ENCODE data around the gene NOCT.
A peak's percentile ranks its signal among the peaks of the same experiment; 100 is the strongest.
"Not testable (repeated sequence)": the region's sequence is repeated elsewhere in the genome, so short reads cannot be mapped to it uniquely, and the experiment has no call there.

NOCT gene

DNA sequence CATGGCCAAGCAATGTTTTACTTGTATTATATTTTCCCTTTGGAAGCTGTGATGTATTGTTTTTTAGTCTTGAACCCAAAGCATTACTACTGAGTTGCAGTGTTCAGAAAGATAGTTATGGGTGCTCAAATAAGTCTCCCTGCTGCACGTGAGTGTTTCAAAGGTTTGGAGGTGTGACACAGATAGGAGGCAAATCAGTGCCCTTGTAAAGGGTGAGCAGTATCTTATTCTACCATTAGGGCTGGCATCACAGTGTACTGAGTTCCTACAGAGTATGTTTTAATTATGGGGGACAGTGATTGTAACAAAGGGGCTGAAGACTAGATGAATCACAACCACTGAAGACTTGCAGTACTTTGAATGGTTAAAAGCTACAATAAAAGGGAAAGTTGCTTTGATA, 38.3 kb downstream of the NOCT start:
- DNase-seq = no peak

DNA sequence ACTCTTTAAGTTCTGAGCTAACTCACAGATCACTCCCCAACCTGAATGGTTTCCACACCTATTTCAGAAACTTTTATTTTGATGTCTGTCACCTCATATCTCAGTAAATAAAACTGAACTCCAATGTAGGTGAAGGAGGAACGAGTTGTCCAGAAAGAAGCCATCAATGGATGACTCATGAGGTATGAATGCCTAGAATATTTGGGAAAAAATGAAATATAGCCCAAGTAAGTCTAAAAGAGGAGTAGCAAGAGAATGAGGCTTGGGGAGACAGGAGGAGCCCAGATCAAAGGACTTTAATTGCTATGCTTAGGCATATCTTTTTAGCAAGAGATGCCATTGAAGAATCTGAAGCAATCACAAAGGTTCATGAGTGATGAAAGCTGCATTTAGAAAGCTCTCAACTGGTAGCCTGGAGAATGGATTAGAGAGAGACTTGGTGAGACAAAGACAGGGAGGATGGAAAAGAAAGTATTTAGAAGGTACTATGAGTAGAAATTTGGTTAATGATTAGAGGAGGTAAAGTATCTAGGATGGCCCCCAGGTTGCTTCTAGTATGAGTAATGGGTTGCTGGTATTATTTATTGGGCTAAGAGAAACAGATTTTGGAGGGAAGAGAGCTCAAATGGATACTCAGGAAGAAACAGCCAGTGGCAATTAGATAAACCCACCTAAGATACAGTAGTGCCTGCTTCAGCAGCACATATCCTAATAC, 39.4 kb downstream of the NOCT start:
- DNase-seq = no peak

DNA sequence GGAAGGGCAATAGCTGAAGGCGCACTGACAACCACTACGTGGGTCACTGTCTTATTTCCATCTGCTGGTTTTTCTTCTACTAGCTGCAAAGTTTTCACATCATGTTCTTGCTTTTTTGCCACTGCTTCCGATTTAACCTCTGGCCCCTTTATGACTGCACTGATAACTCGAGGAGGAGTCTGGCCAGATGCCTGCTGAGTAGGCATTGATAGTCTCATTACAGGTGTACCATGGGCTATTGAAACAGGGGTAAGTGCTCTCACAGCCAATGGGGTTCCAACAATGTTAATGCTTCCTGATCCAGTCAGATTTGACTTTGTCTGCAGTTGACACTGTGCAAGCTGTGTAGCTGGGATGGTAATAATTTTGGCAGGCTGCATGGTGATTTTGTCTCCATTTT, 43.4 kb downstream of the NOCT start:
- DNase-seq = not testable (repeated sequence)

DNA sequence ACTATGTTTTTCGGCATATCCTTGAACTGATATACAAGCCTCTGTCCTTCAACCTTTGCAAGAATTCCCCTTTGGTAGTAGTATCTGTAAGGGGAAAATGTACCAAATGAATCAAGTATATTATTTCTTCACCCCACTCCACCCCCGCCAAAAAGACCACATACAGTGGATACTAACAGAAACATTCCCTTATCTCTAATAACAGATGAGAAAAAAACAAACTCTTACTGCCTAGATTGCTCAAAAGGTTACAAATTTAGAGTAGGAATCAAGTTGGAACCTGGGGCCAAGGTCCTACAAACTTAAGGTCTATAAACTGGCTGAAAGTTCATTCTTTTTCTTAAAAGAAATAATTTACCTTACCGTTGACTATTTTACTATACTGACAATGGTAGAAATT, 45.0 kb downstream of the NOCT start:
- DNase-seq = no peak

DNA sequence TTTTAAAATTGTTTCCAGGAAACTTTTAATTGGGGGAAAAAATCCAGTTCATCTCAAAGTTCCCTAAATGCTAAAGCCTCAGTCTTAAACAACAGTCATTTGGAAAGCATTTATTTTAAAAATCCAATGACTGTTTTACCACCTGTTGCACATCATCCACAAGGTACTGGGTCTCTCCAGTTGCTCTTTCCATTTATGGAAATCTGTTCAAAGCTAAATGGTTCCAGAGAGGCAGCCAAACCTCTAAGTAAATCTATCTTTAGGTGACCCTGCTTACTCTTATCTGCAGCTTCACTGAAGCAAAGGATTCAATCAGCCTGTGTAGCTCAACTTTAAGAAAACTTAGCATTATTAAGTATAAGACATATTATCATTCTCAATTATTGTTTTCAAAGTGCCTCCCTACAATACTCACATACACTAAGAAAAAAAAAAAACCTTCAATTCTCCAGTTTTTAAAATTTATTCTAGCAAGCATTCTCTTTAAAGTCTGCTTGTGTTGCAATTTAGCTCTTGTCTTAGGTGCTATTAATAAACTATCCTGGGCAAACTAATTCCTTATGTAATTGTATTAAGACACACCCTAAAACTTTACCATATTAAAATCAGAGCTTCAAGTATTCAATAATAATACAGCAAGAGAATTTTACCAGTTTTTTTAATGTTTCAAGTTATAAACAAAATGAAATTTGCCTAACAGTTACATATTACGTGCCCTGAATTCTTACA, 60.6 kb downstream of the NOCT start:
- DNase-seq = no peak

DNA sequence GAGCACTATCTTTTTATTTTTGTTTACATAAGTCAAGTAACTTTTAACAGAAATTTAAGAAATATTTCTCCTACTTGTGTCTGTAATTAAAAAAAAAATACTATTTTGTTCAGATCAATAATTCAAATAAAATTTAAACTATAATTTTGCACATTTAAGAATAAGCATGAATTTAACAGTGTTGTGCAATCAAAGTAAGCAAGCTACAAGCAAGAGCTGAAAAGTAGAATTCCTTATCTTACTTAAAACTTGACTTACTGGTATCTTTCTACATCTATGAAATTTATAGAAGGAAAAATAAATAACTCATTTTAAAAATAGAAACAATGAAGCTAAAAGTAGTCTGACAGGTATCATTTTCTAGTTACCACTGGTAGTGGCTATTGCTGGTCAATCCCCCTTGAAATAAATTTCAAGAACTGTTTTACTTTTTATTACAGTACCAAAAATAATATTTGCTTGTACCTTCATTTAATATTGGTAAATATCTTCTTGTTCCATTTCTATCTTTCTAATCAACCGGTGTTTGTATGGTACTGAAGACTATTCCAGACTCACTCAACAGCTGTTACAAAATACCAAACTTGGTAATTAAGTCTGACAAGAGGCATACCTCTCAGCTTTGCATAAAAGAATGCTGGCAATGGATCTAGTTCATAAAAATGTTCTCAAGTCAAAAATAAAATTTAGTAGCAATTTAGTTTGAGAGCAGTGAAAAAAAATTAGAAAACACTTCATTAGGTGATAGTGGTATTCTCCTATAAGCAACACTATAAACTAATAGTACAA, 62.2 kb downstream of the NOCT start:
- DNase-seq = no peak

DNA sequence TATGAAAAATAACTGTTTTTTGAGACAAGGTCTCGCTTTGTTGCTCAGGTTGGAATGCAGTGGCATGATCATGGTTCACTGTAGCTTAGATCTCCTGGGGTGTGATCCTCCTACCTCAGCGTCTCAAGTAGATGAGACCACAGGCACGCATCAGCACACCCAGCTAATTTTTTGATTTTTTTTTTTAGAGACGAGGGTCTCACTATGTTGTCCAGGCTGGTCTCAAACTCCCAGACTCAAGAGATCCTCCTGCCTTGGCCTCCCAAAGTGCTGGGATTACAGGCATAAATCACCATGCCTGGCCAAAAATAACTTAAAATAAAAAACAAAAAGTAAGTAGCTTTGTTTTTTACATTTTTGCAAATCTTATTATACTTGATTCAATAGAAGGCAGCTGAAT, 63.3 kb downstream of the NOCT start:
- no peak for DNase-seq

DNA sequence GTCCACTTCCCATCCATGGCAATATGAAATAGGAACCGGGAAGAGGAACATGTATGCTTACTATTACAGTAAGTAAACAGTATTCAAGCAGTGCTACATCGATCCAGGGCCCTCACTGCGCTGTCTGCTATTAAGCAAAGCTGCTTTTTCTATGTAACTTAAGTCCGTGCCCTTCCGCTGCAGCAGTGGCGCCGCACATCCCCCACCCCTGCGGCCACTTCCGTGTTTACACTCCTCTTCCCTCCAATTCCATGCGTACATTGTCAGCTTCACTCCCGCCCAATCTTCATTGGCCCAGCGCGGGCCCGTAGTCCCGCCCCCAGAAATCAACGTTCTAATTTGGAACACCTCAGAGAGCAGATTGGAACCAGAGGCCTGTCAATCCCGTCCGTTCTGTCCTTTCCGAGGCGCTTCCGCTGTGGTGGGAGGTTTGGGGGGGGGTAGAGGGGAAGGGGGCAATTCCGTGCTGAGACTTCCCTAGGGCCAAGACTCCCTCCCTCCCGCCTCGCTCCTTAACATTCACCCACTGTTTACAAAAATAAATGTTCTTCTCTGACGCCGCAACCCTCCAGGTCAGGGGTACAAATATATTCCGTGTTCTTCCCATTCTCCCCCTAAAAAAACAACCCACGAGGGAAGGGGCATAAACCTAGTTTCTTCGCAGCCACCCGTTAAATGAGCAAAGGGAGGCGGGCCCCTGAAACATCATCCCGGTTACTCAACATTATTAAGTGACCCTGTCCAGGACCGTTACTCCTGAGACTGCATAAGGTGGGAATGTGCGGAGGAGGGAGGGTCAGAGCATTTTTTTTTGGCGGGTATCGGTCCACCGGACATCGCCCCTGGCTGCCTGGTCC, 67.4 kb downstream of the NOCT start:
- peak; percentile 96 for DNase-seq

DNA sequence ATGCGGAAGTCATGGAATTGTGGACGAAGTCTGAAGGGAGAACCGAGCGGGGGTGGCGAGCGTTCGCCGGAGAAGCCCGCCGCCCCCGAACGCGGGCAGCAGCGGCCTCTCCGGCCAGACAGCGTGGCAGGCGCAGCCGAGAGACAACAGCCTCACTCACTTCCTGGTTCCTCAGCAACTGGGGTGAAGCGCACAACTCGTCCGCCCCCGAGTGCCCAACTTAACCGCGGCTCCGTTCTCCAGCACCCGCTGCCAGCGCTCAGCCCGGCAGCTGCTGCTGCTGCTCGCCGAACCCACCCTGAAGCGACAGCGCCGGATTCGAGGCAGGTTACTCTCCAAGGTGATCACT, 68.0 kb downstream of the NOCT start:
- peak; percentile 62 for DNase-seq

DNA sequence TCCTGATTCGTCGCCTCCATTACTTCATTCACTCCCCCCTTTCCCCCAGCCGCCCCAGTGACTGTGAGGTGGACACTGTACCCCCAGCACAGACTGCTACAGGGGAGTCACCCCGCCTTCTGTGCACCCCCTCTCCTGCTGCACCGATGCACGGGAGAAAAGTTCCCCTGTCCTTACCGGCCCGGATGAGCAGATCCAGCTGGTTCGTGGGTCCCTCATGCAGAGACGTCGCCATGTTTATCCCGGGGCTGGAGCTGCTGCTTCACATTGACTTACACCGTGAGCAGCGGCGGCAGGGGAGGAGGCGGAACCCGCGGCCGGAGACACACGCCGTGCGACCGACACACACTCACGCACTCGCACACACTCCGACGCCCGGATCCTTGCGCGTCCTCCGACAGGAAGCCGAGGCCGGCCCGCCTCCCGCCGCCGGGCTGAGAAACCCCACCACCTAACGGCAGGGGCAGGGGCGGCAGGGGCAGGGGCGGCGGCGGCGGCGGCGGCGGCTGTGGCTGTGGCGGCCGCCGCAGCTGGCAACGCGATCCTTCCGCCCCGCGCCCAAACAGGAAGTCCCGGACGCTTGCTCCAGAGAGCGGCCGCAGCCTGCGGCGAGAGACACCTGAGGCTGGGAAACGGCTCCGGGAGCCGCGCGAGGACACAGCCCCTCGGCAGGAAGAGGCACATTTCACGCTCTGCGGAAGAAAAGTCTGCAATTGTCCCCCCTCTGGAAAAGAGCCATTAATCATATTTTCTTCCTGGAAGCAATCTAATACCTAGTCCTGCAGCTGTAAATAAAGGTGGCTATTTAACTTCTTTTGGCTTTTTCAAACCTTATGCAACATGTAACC, 68.6 kb downstream of the NOCT start:
- peak; percentile 66 for DNase-seq

DNA sequence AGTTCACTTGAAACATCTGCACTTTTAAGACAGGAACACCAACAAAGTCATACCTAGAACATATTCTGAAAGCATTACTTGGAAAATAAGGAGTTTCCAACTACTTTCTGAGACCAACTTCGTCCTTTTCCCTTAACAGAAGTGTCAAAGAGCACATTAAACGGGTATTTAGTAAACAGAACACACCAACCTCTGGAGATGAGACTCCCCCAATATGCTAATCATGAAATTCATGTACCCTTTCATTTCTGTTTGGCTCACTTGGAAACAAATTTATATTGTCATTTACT, 69.2 kb downstream of the NOCT start:
- DNase-seq = no peak

DNA sequence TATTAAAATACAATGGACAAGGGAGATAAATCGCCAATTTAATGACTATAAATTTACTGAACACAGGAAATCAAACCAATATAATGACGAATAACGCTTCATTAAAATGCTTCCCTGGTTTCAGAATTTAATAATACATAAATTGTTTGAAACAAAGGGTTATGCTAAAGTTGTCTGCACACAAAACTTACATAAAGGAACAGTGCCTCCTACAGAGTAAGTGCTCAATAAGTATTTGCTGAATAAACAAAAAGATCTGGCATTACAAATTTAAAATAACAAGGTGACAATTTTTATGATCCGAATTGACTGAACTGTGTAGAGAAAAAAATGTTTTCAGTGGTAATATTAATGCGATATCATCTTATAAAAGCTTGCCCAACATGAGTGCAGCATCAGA, 69.6 kb downstream of the NOCT start:
- DNase-seq = no peak

DNA sequence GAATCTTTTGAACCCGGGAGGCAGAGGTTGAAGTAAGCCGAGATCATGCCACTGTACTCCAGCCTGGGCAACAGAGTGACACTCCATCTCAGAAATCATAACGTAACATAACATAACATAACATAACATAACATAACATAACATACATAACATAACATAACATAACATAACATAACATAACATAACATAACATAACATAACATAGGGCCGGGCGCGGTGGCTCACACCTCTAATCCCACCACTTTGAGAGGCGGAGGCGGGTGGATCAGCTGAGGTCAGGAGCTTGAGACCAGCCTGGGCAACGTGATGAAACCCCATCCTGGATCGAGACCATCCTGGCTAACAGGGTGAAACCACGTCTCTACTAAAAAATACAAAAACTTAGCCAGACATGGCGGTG, 76.7 kb downstream of the NOCT start:
- no peak for DNase-seq

Measured in DMS79 (cell line).